ENCODE data around the gene MECR.

The MECR gene

DNA sequence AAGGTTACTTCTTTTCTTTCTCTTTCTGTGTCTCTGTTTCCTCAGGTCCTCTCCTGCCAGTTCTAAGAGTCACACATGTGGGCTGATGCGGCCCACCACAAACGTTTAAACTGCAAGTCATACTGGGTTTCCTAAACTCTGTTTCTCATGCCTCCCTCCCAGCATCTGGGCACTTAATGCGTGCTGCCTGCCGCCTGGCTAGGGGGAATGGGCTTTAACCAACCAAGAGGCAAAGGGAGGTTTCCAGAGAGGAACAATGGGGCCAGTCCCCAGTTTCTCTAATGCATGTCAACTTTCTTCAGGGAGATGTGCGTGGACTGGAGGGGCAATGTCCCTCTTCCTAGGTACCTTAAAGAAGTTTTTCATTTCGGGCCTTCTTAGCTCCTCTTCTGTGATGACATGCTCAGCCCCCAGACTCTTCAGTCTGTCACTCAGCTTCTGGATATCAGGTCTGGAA, 29.1 kb downstream of the MECR start:
- no peak for DNase-seq

- DNase-seq: no peak
These were observed 29.7 kb downstream of the MECR start for GRCh38 chr1:29200906-29201594.

- DNase-seq: no peak
These were observed 32.7 kb downstream of the MECR start for GRCh38 chr1:29197993-29198392.

- no peak for DNase-seq
These were observed 33.2 kb downstream of the MECR start for GRCh38 chr1:29197590-29197924.

DNA sequence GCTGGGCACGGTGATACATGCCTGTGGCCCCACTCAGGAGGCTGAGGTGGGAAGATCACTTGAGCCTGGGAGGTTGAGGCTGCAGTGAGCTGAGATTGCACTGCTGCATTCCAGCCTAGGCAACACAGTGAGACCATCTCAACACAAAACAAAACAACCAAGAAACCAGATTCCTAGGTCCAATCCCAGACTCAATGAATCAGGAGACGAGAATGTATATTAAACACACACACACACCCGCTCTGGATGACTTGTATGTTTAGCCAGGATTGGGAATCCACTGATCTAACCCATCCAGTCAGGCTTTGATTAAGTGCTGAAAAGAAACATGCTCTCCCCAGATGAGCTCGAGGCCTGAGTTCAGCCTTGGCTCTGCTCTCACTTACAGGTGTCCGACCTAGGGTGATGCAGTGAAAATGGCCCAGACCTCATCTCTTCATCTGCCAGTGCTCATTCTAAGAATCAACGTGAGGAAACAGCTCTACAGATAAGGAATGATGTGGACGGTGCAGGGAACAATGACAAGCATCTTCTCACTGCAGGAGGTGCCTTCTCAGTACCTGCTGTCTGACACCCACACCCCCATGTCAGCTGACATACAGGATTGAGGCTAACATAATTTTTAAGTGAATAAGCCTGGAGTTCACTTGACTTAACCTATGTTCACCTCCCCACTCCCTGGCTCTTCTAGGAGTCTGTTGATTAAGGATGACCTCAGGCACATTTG, 33.7 kb downstream of the MECR start:
- no peak for DNase-seq

DNA sequence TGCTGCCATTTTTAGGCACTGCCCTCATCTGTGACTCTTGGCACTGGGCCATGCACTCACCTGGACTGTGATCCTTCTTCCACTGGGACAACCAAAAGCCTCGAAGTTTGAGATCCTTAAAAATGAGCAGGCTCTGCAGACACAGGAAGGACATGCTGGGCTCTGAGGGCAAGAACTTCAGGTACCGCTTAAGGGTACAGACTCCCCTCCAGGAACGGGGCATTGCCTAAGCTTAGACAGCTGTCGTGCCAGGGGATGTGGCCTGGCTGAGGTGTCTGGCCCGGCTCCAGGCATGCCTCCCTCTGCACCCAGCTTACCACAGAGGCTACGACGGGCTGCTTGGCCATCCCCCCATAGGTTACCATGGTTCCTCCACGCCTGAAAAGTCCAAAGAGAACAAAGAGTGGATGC, 34.8 kb downstream of the MECR start:
- no peak for DNase-seq

DNA sequence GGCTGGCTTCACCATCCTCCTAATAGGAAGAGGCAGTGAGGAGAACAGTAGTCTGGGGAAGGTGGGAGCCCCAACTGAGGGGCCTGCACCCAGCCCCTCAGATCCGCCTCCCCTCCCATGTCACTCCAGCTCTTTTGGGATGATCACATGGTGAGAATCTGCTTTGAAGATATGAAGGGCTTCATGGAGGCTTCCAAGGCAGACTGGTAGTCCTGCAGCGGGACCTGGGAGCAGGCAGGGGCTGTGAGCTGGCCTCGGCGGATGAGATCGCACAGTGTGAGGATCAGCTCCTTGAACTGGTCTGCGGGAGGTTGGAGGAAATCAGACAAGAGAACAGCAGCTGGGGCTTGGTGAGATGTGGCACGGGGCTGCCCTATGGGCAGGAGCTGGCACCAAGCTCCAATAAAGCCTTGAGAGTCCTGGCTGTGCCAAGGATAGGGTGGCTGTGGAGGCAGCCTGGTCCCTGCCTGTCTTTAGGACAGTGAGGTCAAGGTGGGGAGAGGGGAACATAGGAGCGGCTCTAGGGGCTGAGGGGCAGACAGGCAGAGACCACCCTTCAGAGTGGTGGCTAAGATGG, 36.8 kb downstream of the MECR start:
- no peak for DNase-seq

DNA sequence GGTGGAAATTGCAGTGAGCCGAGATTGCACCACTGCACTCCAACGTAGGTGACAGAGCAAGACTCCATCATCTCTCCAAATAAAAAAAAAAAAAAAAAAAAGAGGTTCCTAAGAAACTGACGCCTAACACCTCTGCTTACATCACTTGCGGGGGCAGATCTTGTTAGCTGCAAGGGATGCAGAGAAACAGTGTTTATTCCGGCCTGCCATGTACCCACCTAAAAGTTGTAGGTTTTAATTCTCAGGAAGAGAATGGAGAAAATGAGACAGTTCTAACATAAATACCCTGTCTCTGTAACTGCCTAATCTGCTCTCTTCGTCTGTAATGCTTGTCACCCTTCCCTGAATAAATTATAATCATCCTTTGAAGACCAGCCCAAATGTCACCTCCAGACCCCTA, 40.0 kb downstream of the MECR start:
- DNase-seq: no peak

DNA sequence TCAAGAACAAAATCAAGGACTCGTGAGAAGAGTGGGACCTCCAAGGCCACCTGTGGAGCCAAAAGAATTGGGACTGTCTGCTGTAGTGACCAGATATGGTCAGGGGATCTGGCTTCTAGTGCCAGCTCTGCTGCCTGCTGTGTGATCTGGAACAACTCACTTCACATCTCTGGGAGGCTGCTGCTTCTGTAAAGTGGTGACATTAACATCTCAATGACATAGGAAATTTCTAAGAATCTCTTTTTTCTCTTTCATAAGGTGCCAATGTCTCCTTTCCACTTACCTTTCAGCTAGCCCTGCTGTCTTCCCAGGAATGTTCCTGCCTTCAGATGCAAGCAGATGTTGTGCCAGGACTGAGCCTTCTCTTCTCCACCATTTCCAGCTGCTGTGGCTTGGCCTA, 44.0 kb downstream of the MECR start:
- DNase-seq: no peak

- no peak for DNase-seq
These were observed 44.5 kb downstream of the MECR start for GRCh38 chr1:29186252-29186651.

DNA sequence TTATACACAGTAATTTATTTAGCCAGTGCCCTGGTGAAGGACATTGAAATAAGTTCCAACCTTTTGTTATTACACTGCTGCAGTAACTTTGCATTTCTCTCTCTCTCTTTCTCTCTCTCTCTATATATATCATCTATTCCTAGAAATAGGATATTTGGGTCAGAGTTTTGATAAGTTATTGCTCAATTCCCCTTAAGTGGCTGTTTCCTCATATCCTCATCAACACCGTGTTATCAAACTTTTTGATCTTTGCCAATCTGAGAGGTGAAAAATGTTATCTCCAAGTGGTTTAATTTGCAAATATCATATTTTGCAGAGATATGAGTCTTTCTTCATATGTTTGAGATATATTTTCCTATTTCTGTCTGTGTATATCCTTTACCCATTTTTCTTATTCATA, 47.4 kb downstream of the MECR start:
- DNase-seq: no peak

GRCh38 chr1:29181413-29182225, 49.1 kb downstream of the MECR start, which contains the start of gene SRSF4:
Gene SRSF4 (minus strand): TSS chr1:29181900. CDS start chr1:29181752, 148 bp downstream.
- peak; percentile 98 for DNase-seq

- no peak for DNase-seq
These were observed 50.0 kb downstream of the MECR start for GRCh38 chr1:29180497-29181412.

GRCh38 chr1:29179641-29180184, 51.0 kb downstream of the MECR start:
- no peak for DNase-seq

DNA sequence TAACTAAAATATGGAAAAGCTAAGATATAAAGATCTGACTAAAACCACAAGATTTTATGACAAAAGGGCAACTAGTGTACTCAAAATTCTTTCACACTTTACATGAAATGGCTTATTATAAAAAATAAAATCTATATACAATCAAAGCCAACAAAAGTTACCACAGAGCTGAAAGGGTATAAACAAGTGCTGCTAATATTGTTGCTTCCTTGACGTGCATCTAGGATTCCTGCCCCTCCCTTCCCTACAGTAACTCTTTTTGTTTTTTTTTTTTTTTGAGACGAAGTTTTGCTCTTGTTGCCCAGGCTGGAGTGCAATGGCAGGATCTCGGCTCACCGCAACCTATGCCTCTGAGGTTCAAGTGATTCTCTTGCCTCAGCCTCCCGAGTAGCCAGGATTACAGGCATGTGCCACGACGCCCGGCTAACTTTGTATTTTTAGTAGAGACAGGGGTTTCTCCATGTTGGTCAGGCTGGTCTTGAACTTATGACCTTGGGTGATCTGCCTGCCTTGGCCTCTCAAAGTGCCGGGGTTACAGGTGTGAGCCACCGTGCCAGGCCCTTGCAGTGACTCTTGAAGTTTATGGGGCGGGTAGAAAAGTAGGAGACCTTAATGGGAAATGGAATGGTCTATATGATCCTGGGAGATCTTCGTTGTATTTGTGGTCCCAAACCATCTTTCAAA, 53.6 kb downstream of the MECR start:
- no peak for DNase-seq

DNA sequence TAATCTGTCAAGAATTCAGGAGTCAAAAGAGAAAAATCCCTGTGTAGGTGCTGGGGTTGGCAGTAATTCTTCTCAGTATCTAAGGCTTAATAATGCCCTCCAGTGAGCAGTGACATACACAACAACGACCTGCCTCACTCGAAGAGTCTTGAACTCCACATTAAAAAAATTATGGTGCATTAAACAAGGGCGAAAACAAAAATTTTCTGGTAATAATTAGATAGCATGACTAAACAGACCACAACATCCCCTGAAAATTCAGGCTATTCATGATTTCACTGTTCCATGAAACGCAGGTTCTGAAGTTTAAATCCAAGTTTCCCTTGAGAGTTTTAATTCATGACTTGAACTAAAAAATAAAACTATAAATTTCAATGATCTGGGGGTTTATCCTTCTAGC, 54.2 kb downstream of the MECR start:
- no peak for DNase-seq

DNA sequence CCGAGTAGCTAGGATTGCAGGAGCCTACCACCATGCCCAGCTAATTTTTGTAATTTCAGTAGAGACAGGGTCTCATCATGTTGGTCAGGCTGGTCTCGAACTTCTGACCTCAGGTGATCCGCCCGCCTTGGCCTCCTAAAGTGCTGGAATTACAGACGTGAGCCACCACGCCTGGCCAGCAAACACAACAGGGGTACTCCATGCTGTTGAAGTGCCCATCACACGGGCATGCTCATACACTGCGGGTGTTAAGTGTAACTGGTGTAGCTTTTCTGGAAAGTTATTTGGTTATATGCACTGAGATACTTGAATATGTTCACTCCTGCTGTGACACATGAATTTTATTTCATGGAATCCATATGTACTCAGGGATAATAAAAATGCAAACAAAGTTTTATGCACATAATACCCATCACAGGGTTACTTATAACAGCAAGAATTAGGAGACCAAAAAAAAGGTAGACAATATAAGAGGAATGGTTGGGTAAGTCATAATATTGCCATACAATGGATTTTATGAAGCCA, 58.3 kb downstream of the MECR start:
- DNase-seq: no peak

DNA sequence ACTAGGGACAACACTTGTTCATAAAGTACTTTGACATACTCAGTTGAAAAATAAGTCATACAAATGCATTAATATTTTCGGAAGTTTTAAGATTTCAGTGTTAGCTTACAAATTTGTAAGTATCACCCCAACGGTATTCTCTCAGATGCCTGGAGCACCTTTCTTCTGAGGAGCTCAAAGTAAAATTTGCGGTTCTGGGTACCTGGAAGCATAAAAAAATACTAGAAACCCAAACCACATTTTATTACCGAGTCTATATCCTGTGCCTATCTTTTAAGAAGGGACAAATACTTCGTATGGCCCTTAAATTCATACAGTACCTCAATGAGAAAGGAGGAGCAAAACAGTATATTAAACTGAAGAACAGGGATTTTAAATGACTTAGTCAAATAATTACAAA, 59.2 kb downstream of the MECR start:
- DNase-seq: no peak

DNA sequence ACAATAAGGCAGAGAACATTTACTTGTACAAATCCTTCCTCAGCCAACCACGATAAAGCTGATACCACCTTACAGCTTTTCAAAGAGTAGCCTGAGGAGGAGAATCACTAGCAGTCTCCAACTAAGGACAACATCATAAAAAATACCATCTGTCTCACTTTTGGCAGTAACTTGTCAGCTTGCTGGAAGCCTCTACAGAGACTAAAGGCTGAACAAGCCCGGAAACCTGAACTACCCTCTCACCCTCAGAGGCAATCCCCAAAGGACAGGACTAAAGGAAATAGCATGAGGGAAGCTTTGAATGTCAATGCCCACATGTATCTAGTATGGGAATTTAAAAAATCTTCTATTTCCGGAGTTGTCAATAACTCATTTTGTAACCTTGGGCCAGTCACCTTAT, 59.6 kb downstream of the MECR start:
- DNase-seq: peak; percentile 81

GRCh38 chr1:29169976-29170375, 60.8 kb downstream of the MECR start:
- DNase-seq: no peak

GRCh38 chr1:29167904-29168303, 62.8 kb downstream of the MECR start:
- no peak for DNase-seq
